ENCODE data around the gene RUNX3. TPM values are rescaled to one million over a fixed set of nuclear protein-coding genes. Genes with fewer than 3 reads are reported as not detected.

Gene RUNX3
- polyA plus RNA-seq, 1 of the 3 experiments (the other 2 are of a cell fraction): not detected

DNA sequence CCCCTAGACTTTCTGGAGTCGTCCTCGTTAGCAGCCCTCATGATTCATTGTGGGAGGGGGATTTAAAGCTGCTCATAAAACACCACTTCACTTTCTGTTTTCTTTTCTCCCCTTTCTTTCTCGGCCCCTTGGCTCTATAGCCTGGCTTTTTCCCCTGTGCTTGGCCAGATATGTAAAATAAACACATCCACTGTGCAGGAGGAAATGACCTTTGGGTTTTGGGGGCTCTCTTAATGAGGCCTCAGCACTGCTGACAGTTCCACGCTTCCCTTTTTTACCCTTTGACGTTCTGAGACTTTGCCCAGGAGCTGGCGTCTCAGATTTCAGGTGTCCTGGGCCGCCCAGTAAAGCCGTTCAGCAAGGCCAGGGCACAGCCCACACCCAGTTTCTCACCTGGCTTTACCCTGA lies 65.7 kb downstream of the RUNX3 start:
- ChIA-PET POLR2A (no interaction called here), CTCF (interaction anchor here (0.8 to 2.8 kb wide), 3 partner anchors 16 to 67 kb away, joined by 3 to 13 read pairs (median 8); no protein-coding TSS in a partner anchor)
- Histone ChIP-seq H3K4me1 (ENCODE audit: control insufficient read depth in 1 of 2, insufficient read depth in 2 of 2, low read depth in 1 of 2, low read length in 1 of 2) (no peaks in the 10 kb centered on the region), H3K27ac (ENCODE audit: low read depth in 2 of 2, low read length in 1 of 2) (no peak overlapping the region), H3K79me2 (ENCODE audit: insufficient read depth) (no peaks in the 10 kb centered on the region), H3F3A (replicated peaks; ENCODE audit: insufficient read depth) (no peaks in the 10 kb centered on the region), H3K36me3 (replicated peaks in 1 of 2; ENCODE audit: control insufficient read depth in 1 of 2, insufficient read depth in 2 of 2, low read length in 1 of 2) (no peaks in the 10 kb centered on the region), H3K9ac (no peak overlapping the region), H2AFZ (ENCODE audit: low read depth) (no peak overlapping the region), H3K4me3 (ENCODE audit: low read depth in 2 of 2, low read length in 1 of 2) (no peak overlapping the region), H3K4me2 (no peak overlapping the region), H3K9me3 (no peaks in the 10 kb centered on the region), H4K20me1 (ENCODE audit: insufficient read depth) (no peaks in the 10 kb centered on the region), H3K27me3 (ENCODE audit: insufficient read depth) (no peaks in the 10 kb centered on the region), H3K9me2 (no peaks in the 10 kb centered on the region)
- TF ChIP-seq, protein P1, sequence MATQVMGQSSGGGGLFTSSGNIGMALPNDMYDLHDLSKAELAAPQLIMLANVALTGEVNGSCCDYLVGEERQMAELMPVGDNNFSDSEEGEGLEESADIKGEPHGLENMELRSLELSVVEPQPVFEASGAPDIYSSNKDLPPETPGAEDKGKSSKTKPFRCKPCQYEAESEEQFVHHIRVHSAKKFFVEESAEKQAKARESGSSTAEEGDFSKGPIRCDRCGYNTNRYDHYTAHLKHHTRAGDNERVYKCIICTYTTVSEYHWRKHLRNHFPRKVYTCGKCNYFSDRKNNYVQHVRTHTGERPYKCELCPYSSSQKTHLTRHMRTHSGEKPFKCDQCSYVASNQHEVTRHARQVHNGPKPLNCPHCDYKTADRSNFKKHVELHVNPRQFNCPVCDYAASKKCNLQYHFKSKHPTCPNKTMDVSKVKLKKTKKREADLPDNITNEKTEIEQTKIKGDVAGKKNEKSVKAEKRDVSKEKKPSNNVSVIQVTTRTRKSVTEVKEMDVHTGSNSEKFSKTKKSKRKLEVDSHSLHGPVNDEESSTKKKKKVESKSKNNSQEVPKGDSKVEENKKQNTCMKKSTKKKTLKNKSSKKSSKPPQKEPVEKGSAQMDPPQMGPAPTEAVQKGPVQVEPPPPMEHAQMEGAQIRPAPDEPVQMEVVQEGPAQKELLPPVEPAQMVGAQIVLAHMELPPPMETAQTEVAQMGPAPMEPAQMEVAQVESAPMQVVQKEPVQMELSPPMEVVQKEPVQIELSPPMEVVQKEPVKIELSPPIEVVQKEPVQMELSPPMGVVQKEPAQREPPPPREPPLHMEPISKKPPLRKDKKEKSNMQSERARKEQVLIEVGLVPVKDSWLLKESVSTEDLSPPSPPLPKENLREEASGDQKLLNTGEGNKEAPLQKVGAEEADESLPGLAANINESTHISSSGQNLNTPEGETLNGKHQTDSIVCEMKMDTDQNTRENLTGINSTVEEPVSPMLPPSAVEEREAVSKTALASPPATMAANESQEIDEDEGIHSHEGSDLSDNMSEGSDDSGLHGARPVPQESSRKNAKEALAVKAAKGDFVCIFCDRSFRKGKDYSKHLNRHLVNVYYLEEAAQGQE (IDR thresholded peaks at IDR 0.05; ENCODE audit: low read depth, low read length): no peak
- TF ChIP-seq, protein P2, sequence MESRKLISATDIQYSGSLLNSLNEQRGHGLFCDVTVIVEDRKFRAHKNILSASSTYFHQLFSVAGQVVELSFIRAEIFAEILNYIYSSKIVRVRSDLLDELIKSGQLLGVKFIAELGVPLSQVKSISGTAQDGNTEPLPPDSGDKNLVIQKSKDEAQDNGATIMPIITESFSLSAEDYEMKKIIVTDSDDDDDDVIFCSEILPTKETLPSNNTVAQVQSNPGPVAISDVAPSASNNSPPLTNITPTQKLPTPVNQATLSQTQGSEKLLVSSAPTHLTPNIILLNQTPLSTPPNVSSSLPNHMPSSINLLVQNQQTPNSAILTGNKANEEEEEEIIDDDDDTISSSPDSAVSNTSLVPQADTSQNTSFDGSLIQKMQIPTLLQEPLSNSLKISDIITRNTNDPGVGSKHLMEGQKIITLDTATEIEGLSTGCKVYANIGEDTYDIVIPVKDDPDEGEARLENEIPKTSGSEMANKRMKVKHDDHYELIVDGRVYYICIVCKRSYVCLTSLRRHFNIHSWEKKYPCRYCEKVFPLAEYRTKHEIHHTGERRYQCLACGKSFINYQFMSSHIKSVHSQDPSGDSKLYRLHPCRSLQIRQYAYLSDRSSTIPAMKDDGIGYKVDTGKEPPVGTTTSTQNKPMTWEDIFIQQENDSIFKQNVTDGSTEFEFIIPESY (IDR thresholded peaks at IDR 0.05; ENCODE audit: borderline replicate concordance, low read depth): no peak
- TF ChIP-seq RCOR1 (IDR thresholded peaks at IDR 0.05; ENCODE audit: low read length) (no peak), JUND (IDR thresholded peaks at IDR 0.05) (no peak), FOXM1 (IDR thresholded peaks at IDR 0.05; ENCODE audit: low read depth) (no peak), MXI1 (IDR thresholded peaks at IDR 0.05; ENCODE audit: low read depth, low read length) (no peak), POLR2AphosphoS5 (IDR thresholded peaks at IDR 0.05; ENCODE audit: low read depth, low read length) (no peak), FOXJ3 (CRISPR knock-in tag; IDR thresholded peaks at IDR 0.05) (no peak), GATA2 (CRISPR knock-in tag; IDR thresholded peaks at IDR 0.05) (no peak), CHD2 (IDR thresholded peaks at IDR 0.05; ENCODE audit: low read length, partially characterized antibody) (no peak), MEF2A (IDR thresholded peaks at IDR 0.05; ENCODE audit: borderline replicate concordance, low read depth) (no peak), EP300 (IDR thresholded peaks at IDR 0.05; ENCODE audit: borderline replicate concordance in 1 of 2, low read depth in 1 of 2, low read length in 1 of 2) (no peak), SIN3A (IDR thresholded peaks at IDR 0.05; ENCODE audit: borderline replicate concordance, low read depth, low read length) (no peak)
- TF ChIP-seq, protein P3, sequence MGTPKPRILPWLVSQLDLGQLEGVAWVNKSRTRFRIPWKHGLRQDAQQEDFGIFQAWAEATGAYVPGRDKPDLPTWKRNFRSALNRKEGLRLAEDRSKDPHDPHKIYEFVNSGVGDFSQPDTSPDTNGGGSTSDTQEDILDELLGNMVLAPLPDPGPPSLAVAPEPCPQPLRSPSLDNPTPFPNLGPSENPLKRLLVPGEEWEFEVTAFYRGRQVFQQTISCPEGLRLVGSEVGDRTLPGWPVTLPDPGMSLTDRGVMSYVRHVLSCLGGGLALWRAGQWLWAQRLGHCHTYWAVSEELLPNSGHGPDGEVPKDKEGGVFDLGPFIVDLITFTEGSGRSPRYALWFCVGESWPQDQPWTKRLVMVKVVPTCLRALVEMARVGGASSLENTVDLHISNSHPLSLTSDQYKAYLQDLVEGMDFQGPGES (IDR thresholded peaks at IDR 0.05; ENCODE audit: low read depth, low read length): no peak
- WGBS (ENCODE audit: low lambda C conversion rate): 70% methylated on average over 8 of the region's 8 CpGs
- no peak for DNase-seq
